AG10803 (cell line): ENCODE results near the gene PAX7.

Source experiments
- DNase-seq: peaks from one replicate; pipeline ENCODE4 v3.0.0; 2010; ENCODE audit warnings: low read depth
- H3K4me3 ChIP-seq: 2 replicates; pipeline ENCODE4 v1.5.1; 2011; ENCODE audit warnings: mild to moderate bottlenecking, low read length, control low read depth
- CTCF ChIP-seq: conservative IDR thresholded peaks from 2 replicates; pipeline ENCODE4 v1.5.1; 2011; ENCODE audit warnings: mild to moderate bottlenecking, low read length, control low read depth, inconsistent platforms

PAX7 gene

GRCh38 chr1:18607289-18607760, 23.3 kb upstream of the PAX7 start:
- no peak overlapping the region for H3K4me3 ChIP-seq
- DNase-seq: no peak
- TF ChIP-seq CTCF: no peak

GRCh38 chr1:18608534-18608933, 22.1 kb upstream of the PAX7 start:
- no peak for TF ChIP-seq CTCF
- no peak overlapping the region for H3K4me3 ChIP-seq
- DNase-seq: no peak

- no peak for TF ChIP-seq CTCF
- no peak for DNase-seq
Measured at GRCh38 chr1:18611311-18611710, 19.3 kb upstream of the PAX7 start.

GRCh38 chr1:18612073-18612472, 18.6 kb upstream of the PAX7 start:
- TF ChIP-seq CTCF: no peak
- no peak for DNase-seq
- H3K4me3 ChIP-seq: no peak overlapping the region

More at GRCh38 chr1:18611311-18611710, 19.3 kb upstream of the PAX7 start:
- no peak overlapping the region for H3K4me3 ChIP-seq

GRCh38 chr1:18614069-18614735, 16.4 kb upstream of the PAX7 start:
- no peak for DNase-seq
- no peak for TF ChIP-seq CTCF
- H3K4me3 ChIP-seq: no peak overlapping the region

GRCh38 chr1:18618546-18619466, 11.8 kb upstream of the PAX7 start:
- TF ChIP-seq CTCF: no peak
- H3K4me3 ChIP-seq: no peak overlapping the region
- no peak for DNase-seq
